K562 (cell line): ENCODE results near the gene KCNQ5. TPM values are rescaled to one million over a fixed set of nuclear protein-coding genes. Genes with fewer than 3 reads are reported as not detected.

Experiments
- ATAC-seq: fragments of 200-7000 bp; cut with Tn5 transposase; 3 replicates; pipeline ENCODE4 v1.9.1; 2020; ENCODE audit warnings: moderate library complexity
- BruUV-seq: library from RNA; stranded (reverse); fragments of 400-500 nt; replicated peaks from 2 replicates; lab custom pipeline; 2021; lab: Mats Ljungman, UMichigan
- CTCF ChIA-PET: fragments of 300-600 bp; formaldehyde crosslinking; extraction: SDS; loops from one replicate; lab custom pipeline; 2021; ENCODE audit warnings: low intra/inter-chr PET ratio; lab: Yijun Ruan, JAX
- POLR2A ChIA-PET: fragments of 300-600, 350-650 bp; sonication (Branson Sonifier 250); formaldehyde crosslinking; extraction: SDS; loops from one replicate; lab custom pipeline; 2021; ENCODE audit warnings: antibody characterized with exemption, inconsistent platforms; lab: Yijun Ruan, JAX
- DNase-seq, 4 experiments: peaks; one replicate each; pipeline versions ENCODE4 v3.0.0 to v3.0.0-alpha.2; 2011 to 2018; ENCODE audit warnings: low spot score in 3 of 4, mixed read lengths in 3 of 4; ENCODE audit errors: extremely low read depth in 1 of 4
- FAIRE-seq: peaks from 2 replicates; lab custom pipeline; 2011; peaks lifted over from hg19 to GRCh38; lab: Jason Lieb, UNC
- H2AFZ ChIP-seq: 2 replicates; pipeline ENCODE4 v1.6.0; 2011; ENCODE audit warnings: low read depth, low read length, control low read depth, inconsistent platforms
- H3K27ac ChIP-seq: fragments of 200-600 bp; 3 replicates; pipeline ENCODE4 v1.8.0; 2011; ENCODE audit warnings: low read depth, mild to moderate bottlenecking, control low read depth, inconsistent platforms, low read length, moderate library complexity, mixed read lengths; ENCODE audit errors: extremely low read depth
- H3K27me3 ChIP-seq, 2 experiments: fragments of 300-600 bp in 1 of 2; 2 replicates in 1 of 2; 3 replicates in 1 of 2; pipeline versions ENCODE4 v1.6.0 to v1.8.0; 2011; ENCODE audit warnings: inconsistent platforms in 2 of 2, low read length in 2 of 2, mild to moderate bottlenecking in 1 of 2, mixed read lengths in 1 of 2, moderate library complexity in 1 of 2; ENCODE audit not compliant: control insufficient read depth in 2 of 2, insufficient read depth in 2 of 2
- H3K36me3 ChIP-seq: fragments of 300-600 bp; 3 replicates; pipeline ENCODE4 v1.8.0; 2011; ENCODE audit warnings: mild to moderate bottlenecking, low read length, inconsistent platforms; ENCODE audit not compliant: control insufficient read depth, insufficient read depth
- H3K4me1 ChIP-seq, 2 experiments: fragments of 200-600 bp in 1 of 2; replicated peaks in 1 of 2; 2 replicates in 1 of 2; 3 replicates in 1 of 2; pipeline versions ENCODE4 v1.5.1 to v1.8.0; 2011; ENCODE audit warnings: inconsistent platforms in 2 of 2, low read length in 2 of 2, mild to moderate bottlenecking in 1 of 2, mixed read lengths in 1 of 2, moderate library complexity in 1 of 2; ENCODE audit not compliant: control insufficient read depth in 2 of 2, insufficient read depth in 2 of 2
- H3K4me2 ChIP-seq: 2 replicates; pipeline ENCODE4 v1.6.1; 2011; ENCODE audit warnings: low read length, control low read depth, inconsistent platforms, mixed read lengths; ENCODE audit not compliant: insufficient read depth
- H3K4me3 ChIP-seq: fragments of 200-600 bp; sonication (generic), shearing (Covaris generic); 2 replicates; pipeline ENCODE4 v1.5.1; 2016; ENCODE audit warnings: control low read depth, inconsistent platforms
- H3K79me2 ChIP-seq: fragments of 200-600 bp; 3 replicates; pipeline ENCODE4 v1.8.0; 2011; ENCODE audit warnings: low read length, inconsistent platforms; ENCODE audit not compliant: control insufficient read depth, insufficient read depth
- H3K9ac ChIP-seq, 2 experiments: 2 replicates each; pipeline versions ENCODE4 v1.6.0 to v1.6.1; 2011; ENCODE audit warnings: low read depth in 2 of 2, low read length in 2 of 2, control low read depth in 1 of 2, inconsistent platforms in 1 of 2, mild to moderate bottlenecking in 1 of 2, mixed read lengths in 1 of 2; ENCODE audit not compliant: insufficient read depth in 1 of 2
- H3K9me1 ChIP-seq: one replicate; pipeline ENCODE4 v1.6.0; 2011; ENCODE audit warnings: inconsistent platforms, mild to moderate bottlenecking, low read length, moderate library complexity; ENCODE audit not compliant: control insufficient read depth, insufficient read depth
- H3K9me3 ChIP-seq: replicated peaks from 2 replicates; pipeline ENCODE4 v1.5.1; 2011; ENCODE audit warnings: low read depth, low read length, inconsistent platforms; ENCODE audit not compliant: control insufficient read depth, insufficient read depth
- H4K20me1 ChIP-seq: replicated peaks from 2 replicates; pipeline ENCODE4 v1.6.1; 2011; ENCODE audit warnings: low read length, inconsistent platforms, mixed read lengths; ENCODE audit not compliant: control insufficient read depth, insufficient read depth
- CREB1 ChIP-seq, 2 experiments: sonication (generic) in 1 of 2; formaldehyde crosslinking in 1 of 2; IDR thresholded peaks; 2 replicates each; pipeline versions ENCODE4 v1.6.1 to v1.8.0; 2012 to 2022; ENCODE audit warnings: inconsistent platforms in 1 of 2, mild to moderate bottlenecking in 1 of 2, missing genetic modification reagents in 1 of 2, moderate library complexity in 1 of 2
- ILK ChIP-seq: fragments of 450-650 bp; IDR thresholded peaks from 2 replicates; pipeline ENCODE4 v1.6.1; 2016; ENCODE audit warnings: missing genetic modification characterization, low read depth, mild to moderate bottlenecking, missing compliant biosample characterization, moderate library complexity, borderline replicate concordance
- MAZ ChIP-seq, 2 experiments: fragments of 450-650 bp in 1 of 2; sonication (generic) in 1 of 2; formaldehyde crosslinking; IDR thresholded peaks in 1 of 2; conservative IDR thresholded peaks in 1 of 2; 2 replicates each; pipeline versions ENCODE4 v1.4.0 to v1.5.0; 2020; ENCODE audit warnings: mild to moderate bottlenecking in 1 of 2, missing genetic modification reagents in 1 of 2
- PHTF2 ChIP-seq: fragments of 250-450 bp; sonication (Bioruptor Pico); IDR thresholded peaks from 2 replicates; pipeline ENCODE4 v1.5.0; 2021; ENCODE audit warnings: mild to moderate bottlenecking
- SAP30 ChIP-seq: fragments of 200-600 bp; sonication (generic); IDR thresholded peaks from 2 replicates; pipeline ENCODE4 v1.6.1; 2012; ENCODE audit warnings: borderline replicate concordance, low read depth, mild to moderate bottlenecking, moderate library complexity, low read length, control low read depth, inconsistent platforms; ENCODE audit not compliant: insufficient read depth, poor library complexity, severe bottlenecking
- ZNF311 ChIP-seq: fragments of 250-450 bp; sonication (Bioruptor Pico); IDR thresholded peaks from 2 replicates; pipeline ENCODE4 v1.4.0; 2020; ENCODE audit warnings: mild to moderate bottlenecking, moderate library complexity
- ZNF436 ChIP-seq: fragments of 250-450, 450-650 bp; sonication (Bioruptor Pico); formaldehyde crosslinking; IDR thresholded peaks from 2 replicates; pipeline ENCODE4 v1.7.0; 2020; ENCODE audit warnings: mild to moderate bottlenecking
- WGBS: fragments of 100-300 bp; shearing (Covaris generic); methylation state at CpG from one replicate; pipeline ENCODE4 v1.1.6; 2016; ENCODE audit warnings: low coverage, mixed read lengths; ENCODE audit not compliant: insufficient coverage; ENCODE audit errors: missing lambda C conversion rate; 5-methylcytosine and 5-hydroxymethylcytosine counted together
- in situ Hi-C: fragments of 300-500 bp; cut with MboI; formaldehyde crosslinking; loops from 4 replicates; pipeline ENCODE4 v1.15.0; 2018; ENCODE audit warnings: inconsistent platforms, mixed read lengths
- intact Hi-C: fragments of 100-400 bp; cut with micrococcal nuclease; formaldehyde crosslinking; loops from 2 replicates; pipeline ENCODE4 v1.14.2; 2022
- polyA plus RNA-seq, 8 experiments: library from polyadenylated mRNA; depleted of rRNA in 4 of 8; stranded (reverse) in 5 of 8; unstranded in 3 of 8; fragments of >200 nt; fragmentation: Nextera tagmentation in 2 of 8; fragmentation: Illumina TruSeq in 1 of 8; extraction: Ambion mirVana in 2 of 8; extraction: Trizol in 1 of 8; gene quantifications; 2 replicates each; pipeline versions ENCODE4 v1.2.1 to v1.2.3, GENCODE V29; 2011 to 2014; ENCODE audit warnings: inconsistent platforms in 1 of 8, missing spikeins in 1 of 8
- total RNA-seq, 7 experiments: library from RNA; depleted of rRNA in 6 of 7; stranded (reverse); fragments of >200 nt in 6 of 7; fragmentation: Illumina TruSeq in 2 of 7; extraction: Trizol in 2 of 7; gene quantifications; 2 replicates each; pipeline versions ENCODE4 v1.2.1 to v1.2.3, GENCODE V29; 2011 to 2021; ENCODE audit warnings: low replicate concordance in 1 of 7

KCNQ5 gene
- total and polyA plus RNA-seq, 9 of the 15 experiments (the other 6 are each of a cell fraction or from before 2014, with no cell fraction given) = 0.31 to 5.9 (median 2.6) TPM

DNA sequence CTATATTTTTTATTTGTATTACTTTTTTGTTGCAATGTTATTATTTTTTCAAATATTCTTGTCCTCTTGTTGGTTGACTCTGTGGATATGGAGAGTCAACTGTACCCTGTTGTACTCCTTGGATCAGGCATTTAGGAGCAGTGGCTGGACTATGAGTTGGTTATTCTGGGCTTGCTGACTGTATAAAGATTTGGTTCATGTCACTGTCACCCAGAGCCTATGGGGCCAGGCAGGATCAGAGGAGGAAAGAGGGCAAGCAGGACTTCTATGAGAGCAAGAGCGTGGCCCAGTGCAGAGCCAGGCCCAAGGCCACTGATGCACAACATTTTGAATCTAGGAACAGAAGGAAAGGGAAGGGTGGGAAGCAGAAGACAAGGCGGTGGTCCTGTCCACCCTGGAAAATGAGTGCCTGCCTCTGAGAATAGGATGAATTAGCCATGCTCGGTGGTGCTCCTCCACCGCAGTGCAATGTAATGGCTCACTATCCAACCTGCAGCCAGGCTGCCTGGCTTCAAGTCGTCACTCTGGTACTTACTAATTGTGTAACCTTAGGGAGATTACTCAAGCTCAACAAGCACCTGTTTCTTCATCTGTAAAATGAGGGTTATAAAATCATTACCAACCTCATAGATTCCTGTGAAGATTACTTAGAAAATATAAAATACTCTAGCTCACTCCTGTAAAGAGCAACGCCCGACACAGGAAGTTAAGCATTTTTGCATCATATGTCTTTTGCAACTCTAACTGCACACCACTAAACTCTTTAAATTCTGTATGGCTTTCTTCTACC is 192.1 kb downstream of the KCNQ5 start:
- no peak overlapping the region for H3K4me2 ChIP-seq
- in situ Hi-C loops (no loop called here), intact Hi-C loops (no loop called here)
- TF ChIP-seq MAZ (CRISPR knock-in tag; conservative IDR thresholded peaks at IDR 0.05 in 1 of 2, IDR thresholded peaks at IDR 0.05 in 1 of 2) (no peak), PHTF2 (CRISPR knock-in tag) (no peak), ZNF436 (CRISPR knock-in tag) (no peak), ZNF311 (CRISPR knock-in tag) (no peak), ILK (no peak), SAP30 (no peak), CREB1 (IDR thresholded peaks at IDR 0.05) (no peak), CREB1 (CRISPR knock-in tag; IDR thresholded peaks at IDR 0.05) (no peak)
- H4K20me1 ChIP-seq = no peaks in the 10 kb centered on the region
- H3K36me3 ChIP-seq = no peaks in the 10 kb centered on the region
- no peaks in the 10 kb centered on the region for H3K9me3 ChIP-seq
- H3K27ac ChIP-seq = no peak overlapping the region
- WGBS = 29% methylated on average over 7 of the region's 7 CpGs
- FAIRE-seq = no peak
- no peak overlapping the region for H3K9ac ChIP-seq
- no peaks in the 10 kb centered on the region for H3K79me2 ChIP-seq
- no peak overlapping the region for H2AFZ ChIP-seq
- no peak for ATAC-seq
- no peaks in the 10 kb centered on the region for H3K4me1 ChIP-seq
- ChIA-PET POLR2A (no interaction called here), CTCF (no interaction called here)
- H3K9me1 ChIP-seq = no peaks in the 10 kb centered on the region
- DNase-seq = no peak
- no TSS peak for BruUV-seq
- H3K27me3 ChIP-seq = no peaks in the 10 kb centered on the region
- H3K4me3 ChIP-seq = no peak overlapping the region
